ENCODE results near the gene CNST.
"Not testable (repeated sequence)": the region's sequence is repeated elsewhere in the genome, so short reads cannot be mapped to it uniquely, and the experiment has no call there.

The CNST gene

DNA sequence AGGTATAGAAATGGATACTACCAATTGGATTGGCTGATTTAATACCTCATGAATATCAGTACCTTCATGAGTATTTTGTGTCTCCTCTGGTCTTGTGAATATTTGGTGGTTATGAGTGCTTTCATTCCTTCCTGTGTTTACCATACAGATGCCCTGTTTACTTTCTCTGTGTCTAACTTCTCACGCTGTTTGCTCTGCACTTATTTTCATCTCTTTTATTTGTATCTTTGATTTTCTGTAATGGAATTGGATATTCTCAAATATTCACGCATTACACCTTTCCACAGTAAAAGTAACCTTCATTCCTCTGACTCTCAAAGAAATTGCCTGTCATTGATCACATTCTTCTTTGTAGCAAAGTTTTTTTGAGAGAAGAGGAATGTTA, 16.8 kb downstream of the CNST start:
- no peak for DNase-seq (ENCODE audit: low read depth in 2 of 2)

DNA sequence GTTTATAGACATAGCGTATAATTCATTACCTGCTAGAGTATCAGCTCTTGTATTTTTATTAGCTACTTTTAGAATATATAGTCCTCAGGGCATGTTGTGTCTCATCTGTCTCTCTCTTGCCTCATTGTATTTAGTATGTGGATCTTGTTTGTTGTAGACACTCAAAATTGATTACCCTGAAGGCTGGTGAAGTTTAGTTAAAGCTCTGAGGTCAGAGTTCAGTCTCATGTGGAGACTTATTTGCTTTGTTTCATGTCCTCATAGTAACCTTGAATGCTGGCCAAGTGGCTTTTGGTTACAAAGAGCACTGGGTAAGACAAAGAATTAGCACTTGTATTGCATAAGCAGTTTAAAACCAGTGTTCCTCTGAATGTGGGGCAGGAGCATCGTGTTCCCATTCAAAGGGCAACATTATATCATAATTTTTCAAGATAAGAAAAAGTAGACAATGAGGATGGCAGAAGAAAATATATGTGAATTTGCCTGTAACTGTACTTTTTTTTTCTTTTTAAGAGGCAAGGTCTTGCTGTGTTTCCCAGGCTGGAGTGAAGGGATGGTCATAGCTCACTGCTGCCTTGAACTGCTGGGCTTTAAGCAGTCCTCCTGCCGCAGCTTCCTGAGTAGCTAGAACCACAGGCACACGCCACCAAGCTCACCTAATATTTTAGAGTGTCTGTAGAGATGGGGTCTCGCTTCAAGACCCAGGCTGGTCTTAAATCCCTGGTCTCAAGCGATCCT, 17.4 kb downstream of the CNST start:
- DNase-seq (ENCODE audit: low read depth in 2 of 2), result no peak

DNA sequence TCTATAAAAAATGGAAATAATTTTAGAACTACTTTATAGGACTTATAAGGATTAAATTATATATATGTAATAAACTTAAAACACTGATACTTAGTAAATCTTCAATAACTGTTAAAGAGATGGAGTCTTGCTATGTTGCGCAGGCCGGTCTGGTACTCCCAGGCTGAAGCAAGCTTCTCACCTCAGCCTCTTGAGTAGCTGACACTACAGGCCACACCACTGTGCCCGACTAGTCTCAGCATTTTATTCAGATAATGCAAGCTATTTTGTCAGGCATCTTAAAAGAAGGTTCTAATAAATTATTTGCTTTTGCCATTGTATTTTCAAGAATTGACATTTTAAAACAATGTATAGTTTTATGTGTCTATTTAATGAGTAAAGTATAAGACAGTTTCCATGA, 20.8 kb downstream of the CNST start:
- no peak for DNase-seq (ENCODE audit: low read depth in 2 of 2)

DNA sequence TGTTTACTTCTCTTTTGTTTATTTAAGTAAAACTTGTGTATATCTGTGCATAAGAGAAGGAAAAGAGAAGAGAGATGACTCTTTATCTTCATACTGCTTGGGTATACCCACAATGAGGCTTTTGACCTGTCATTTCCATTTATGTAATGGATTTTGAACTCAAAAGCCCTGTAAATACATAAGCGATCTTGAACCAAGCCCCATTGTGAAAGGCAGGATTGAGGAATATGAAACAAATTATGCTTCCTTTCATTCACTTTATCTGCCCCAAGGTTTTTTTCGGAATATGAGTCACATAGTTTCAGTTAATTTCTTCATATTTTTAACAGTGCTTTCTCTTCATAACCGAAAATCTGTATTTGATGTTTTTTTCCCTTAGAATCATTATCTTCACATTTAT, 21.4 kb downstream of the CNST start:
- DNase-seq (ENCODE audit: low read depth in 2 of 2), result no peak

DNA sequence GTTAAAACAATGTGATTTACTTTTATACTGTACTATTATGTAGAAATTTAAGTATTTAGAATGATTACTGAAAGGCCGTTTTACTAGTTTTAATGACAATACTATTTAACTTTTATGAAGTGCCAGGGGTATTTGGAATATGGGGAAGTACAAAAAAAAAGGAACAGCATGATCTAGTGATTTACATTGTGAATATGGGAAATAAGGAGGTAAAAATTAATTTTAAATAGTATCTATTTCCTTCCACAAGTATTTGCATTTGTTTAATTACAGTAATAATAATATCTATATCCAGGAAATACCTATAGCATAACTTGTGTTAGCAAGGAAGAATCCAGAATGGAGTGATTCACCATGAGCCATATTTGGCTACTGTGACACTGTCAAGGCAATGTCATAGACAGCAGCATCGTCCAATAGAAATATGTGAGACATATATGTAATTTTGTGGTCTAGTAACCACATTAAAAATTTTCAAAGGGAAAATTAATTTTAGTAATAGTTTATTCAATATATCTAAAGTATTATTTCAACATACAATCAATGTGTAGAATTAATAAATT, 22.0 kb downstream of the CNST start:
- DNase-seq (ENCODE audit: low read depth in 2 of 2), result no peak

DNA sequence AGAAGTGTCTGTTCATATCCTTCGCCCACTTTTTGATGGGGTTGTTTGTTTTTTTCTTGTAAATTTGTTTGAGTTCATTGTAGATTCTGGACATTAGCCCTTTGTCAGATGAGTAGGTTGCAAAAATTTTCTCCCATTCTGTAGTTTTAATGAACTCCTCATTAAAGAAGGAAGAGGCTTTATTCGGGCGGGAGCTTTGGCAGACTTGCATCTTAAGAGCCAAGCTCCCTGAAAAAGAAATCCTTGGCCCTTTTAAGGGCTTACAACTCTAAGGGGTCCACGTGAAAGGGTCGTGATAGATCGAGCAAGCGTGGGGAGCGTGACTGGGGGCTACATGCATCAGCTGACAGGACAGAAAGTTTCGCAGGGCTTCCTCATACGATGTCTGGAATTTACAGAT, 23.7 kb downstream of the CNST start:
- not testable (repeated sequence) for DNase-seq (ENCODE audit: low read depth in 2 of 2)

DNA sequence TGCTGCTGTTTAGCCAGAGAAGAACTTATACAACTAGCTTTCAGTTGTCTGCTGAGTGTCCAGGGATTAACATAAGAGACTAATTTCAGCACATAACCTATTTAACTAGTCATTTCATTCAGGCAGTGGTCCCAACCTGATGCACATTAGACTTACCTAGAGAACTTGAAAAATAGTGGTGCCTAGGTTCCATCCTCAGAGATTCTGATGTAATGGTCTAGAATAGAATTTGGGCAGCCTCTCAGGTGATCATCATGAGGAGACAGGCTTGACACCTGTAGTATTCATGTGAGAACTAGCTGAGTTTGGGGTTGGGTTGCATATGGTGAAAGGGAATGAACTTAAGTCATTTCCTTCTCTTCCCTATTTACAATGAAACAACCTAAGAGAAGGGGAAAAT, 24.8 kb downstream of the CNST start:
- no peak for DNase-seq (ENCODE audit: low read depth in 2 of 2)

DNA sequence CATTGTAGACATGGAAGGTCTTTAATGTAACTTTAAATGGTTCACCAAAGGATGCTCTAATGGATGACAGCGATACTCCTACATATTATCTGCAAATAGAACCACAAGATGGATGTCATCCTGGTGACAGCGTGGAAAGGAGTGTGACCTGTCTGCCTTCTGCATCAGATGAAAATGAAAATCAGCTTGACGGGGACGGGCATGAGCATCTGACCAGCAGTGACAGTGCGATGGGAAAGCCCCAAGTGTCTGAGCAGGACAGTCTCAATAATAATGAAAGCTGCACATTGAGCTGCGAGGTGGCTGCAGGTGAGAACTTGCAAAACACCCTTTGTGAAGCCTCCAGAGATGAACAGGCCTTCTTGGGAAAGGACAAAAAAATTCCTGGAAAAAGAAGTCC, 25.2 kb downstream of the CNST start:
- no peak for DNase-seq (ENCODE audit: low read depth in 2 of 2)

DNA sequence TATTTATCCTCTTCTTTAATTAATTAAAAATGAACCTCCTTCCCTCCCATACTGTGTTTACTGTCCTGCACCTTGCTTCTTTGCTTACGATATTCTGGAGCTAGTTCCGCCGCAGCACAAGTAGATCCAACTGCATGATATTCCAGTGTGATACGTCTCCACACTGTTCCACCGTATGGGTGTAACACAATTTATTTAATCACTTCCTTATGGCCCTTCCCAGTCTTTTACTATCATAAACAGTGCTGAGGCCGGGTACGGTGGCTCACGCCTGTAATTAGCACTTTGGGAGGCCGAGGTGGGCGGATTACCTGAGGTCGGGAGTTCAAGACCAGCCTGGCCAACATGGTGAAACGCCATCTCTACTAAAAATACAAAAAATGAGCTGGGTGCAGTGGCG, 25.7 kb downstream of the CNST start:
- DNase-seq (ENCODE audit: low read depth in 2 of 2), result no peak

DNA sequence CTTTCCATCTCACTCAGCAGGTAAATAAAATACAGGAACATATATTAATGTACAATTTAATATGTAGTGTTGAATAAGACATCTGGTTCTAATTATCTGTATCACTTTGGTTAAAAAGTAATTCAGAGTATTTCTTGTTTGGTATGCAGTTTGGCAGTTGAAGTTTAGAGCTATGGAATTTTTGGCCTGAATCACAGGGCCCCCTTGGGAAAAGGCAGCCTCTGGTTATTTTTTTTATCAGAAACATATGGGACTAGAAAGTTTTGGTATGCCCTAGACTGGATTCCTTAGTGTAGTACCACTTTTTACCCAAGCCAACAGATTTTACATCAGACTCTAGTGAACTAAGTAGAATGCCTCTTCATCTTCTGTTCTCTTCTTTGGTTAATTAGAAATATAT, 26.4 kb downstream of the CNST start:
- DNase-seq (ENCODE audit: low read depth in 2 of 2), result no peak

DNA sequence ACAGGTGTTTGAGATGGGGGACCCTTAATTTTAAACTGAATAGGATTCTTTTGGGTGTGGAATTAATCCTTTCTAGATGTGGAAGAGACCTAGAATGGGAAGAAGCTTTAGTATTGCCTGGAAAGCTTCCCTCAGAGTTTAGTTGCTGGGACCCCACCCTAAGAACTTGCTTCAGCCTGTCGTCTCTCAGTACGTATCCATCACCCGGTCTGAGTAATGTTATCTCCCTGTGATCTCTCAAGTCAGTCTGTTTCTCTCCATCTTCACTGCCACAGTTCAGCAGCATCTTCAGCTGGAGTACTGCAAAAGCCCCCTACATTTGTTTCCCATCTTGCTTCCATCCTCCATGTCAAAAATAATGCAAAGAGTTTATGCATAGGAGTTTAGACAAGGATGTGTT, 28.9 kb downstream of the CNST start:
- DNase-seq (ENCODE audit: low read depth in 2 of 2), result no peak

DNA sequence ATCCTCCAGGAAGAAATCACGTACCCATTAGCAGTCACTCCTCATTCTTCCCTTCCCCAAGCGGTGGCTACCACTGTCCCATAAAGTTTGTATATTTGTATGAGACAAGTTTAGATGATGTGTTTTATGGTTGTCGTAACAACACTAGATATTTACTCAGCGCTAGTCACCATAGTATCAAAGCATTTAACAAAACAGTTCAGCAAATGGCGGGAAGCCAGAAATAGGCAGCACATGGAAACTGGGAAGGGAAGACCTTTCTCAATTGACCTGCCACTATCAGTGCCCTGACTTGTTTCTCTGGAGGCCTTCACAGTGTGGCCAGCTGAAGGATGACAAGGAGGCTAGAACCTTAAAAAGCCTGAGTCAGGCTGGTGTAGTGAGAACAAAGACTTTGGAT, 31.1 kb downstream of the CNST start:
- no peak for DNase-seq (ENCODE audit: low read depth in 2 of 2)

DNA sequence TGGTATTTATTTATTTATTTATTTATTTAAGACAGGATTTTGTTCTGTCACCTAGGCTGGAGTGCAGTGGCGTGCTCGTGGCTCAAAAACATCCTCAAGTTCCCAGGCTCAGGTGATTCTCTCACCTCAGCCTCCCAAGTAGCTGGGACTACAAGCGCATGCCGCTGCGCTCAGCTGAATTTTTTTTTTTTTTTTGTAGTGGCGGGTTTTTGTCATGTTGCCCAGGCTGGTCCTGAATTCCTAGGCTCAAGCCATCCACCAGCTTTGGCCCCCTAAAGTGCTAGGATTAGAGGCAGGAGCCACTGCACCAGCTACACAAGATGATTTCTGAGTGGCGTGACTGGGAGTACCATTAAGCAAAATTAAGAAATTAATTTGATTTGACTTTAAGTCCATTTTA, 31.7 kb downstream of the CNST start:
- DNase-seq (ENCODE audit: low read depth in 2 of 2), result no peak

DNA sequence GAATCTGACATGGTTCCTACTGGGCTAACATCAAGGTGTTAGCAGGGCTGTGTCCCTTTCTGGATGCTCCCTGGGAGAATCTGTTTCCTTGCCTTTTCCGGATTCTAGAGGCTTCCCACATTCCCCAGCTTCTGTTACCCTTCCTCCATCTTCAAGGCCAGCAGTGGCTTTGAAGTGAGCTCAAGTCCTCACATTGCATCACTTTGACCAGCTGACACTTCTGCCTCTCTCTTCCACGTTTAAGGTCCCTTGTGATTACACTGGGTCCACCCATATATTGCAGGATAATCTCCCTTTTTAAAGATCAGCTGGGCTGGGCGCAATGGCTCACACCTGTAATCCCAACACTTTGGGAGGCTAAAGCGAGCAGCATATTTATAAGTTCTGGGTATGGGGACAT, 33.1 kb downstream of the CNST start:
- DNase-seq (ENCODE audit: low read depth in 2 of 2), result no peak

DNA sequence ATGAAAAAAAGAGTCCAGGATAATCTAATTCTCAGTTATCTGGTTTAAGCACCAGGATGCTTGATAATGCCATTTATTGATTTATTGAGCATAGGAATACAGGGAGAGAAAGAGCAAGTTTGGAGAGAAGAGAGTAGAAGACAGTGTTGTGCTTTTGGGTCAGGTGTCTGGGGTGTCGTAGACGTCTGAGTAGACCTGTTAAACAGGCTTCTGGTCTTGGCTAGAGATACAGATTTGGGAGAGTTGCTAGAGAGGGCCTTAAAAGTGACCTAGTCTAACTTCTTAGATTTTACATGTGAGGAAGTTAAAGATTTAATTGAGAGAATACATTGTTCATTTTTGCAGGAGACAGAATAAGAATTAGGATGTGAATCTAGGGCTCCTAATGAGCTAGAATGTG, 34.3 kb downstream of the CNST start:
- no peak for DNase-seq (ENCODE audit: low read depth in 2 of 2)

DNA sequence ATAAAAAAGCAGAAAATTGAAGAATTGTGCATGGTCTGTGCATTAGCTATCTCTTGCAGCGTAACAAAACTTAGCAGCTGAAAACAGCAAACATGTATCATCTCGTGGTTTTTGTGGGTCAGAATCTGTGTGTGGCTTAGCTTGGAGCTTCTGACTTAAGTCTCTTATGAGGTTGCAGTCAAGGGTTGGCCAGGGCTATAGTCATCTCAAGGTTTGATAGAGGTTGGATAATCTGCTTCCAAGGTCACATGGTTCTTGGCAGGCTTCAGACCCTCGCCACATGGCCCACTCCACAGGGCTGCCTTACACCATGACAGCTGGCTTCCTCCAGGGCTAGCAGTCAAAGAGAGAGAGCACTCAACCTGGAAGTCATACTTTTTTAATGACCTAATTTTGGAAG, 35.9 kb downstream of the CNST start:
- DNase-seq (ENCODE audit: low read depth in 2 of 2), result no peak

DNA sequence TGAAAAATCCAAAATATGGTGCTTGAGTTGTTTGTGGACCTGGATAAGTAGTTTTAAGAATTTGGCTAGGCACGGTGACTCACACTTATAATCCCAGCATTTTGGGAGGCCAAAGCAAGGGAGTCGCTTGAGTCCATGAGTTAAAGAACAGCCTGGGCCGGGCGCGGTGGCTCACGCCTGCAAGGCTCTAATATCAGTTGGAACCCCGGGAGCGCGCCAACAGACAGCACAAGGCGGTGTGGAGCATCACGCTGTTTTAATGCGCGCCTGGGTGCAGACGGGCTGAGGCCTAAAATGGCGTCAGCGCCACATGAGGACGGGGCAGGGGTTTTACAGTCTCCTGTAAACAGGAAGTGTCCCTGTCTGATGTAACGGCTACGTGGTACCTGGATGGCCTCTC, 39.0 kb downstream of the CNST start:
- not testable (repeated sequence) for DNase-seq (ENCODE audit: low read depth in 2 of 2)

DNA sequence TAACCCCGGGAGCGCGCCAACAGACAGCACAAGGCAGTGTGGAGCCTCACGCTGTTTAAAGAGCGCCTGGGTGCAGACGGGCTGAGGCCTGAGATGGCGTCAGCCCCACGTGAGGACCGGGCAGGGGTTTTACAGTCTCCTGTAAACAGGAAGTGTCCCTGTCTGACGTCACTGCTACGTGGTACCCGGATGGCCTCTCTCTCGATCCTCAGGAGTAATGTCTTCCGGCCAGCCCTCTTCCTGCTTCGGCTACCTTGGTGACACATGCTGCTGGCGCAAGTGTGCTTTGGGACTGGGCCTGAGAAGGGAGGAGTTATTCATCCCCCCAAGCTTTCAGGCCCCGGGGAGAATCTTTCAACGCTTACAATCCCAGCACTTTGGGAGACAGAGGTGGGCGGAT, 41.2 kb downstream of the CNST start:
- DNase-seq (ENCODE audit: low read depth in 2 of 2), result no peak

DNA sequence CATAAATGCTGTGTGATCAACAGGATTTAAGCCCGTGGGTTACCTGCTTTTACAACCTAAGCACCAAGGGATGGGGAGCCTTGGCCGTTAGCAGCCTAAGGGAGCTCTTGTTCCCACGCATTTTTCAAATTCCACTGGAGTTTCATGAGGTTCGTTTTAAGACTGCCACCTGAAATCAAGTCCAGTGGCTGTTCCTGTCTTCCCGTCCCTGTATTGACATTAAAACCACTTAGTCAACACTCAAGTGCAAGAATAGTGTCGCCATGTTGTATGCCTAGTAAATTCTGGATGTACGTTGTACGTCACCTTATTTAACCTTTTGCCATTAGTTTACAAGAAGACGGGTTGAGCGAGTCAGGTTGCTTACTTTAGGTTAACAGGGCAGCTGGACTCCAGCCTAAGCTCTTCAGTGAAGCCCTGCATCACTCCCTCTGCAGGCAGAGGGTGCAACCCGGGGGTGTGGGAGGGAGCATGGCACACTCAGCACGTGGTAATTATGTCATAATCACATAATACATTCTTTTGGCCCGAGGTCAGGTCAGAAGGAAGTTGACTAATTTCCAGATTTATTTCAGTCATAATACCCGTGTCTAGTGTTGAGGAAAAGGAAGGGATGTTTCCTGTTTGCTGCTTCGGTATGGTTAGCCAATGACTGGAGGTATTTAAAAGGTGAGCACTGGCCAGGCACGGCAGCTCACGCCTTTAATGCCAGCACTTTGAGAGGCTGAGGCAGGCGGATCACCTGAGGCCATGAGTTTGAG, 42.5 kb downstream of the CNST start:
- no peak for DNase-seq (ENCODE audit: low read depth in 2 of 2)

DNA sequence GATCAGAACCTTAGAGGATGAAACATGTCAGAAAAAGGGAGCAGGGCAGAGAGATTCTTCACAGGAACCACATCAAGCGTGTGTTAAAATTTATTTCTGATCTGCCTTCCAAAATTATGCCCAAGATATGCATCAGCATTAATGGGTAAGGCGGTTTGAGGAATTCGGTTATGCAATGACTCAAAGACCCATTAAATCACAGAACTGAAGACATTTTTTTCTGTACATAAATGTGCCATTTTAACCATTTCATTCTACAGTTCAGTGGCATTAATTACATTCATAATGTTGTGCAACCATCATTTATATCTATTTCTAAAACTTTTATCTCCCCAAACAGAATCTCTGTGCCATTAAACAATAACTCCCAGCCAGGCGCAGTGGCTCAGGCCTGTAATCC, 43.4 kb downstream of the CNST start:
- DNase-seq (ENCODE audit: low read depth in 2 of 2), result no peak

DNA sequence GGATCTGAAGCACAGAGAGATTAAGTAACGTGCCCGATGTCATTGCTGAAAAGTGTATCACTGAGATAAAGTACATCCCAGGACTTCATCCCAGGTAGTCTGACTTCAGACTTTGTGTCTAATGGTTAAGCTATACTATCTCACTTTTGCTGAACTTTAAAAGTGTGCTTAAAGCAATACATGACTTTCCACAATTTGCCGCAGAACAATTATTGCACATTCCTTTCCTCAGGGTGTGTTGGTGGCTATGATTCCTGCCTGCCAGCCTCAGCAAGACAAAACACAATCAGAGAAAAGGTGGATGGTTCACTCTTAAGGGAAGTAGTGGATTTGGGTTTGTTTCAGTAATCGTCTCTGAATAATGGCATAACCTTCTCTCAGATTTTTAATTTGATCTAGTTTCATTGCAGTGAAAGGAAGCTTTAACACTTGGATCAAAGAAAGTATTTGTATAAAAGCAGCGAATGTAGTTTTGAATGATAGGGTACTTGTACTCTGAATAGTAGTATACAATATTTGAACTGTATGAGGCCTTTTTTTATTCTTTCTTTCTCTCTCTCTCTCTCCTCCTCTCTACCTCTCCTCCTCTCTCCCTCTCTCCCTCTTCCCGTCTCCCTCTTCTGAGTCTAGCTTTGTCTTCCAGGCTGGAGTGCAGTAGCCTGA, 47.0 kb downstream of the CNST start:
- no peak for DNase-seq (ENCODE audit: low read depth in 2 of 2)

DNA sequence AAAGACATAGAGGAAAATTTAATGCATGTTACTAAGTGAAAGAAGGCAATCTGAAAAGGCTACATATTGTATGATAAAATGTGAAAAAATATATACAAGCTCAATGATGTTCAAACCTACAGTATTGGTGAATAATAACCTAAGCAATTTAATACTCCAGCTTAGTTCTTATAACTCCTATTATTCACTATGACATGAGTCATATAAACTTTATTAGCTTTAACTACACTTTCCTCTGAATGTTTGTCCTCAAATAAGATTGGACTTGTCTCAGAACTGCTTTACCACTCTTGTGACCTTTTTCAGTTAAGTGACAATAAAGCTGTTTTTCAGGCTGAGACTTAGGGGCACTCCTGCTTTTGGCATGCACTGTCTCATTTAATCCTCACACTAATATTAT, 50.9 kb downstream of the CNST start:
- DNase-seq (ENCODE audit: low read depth in 2 of 2), result no peak

DNA sequence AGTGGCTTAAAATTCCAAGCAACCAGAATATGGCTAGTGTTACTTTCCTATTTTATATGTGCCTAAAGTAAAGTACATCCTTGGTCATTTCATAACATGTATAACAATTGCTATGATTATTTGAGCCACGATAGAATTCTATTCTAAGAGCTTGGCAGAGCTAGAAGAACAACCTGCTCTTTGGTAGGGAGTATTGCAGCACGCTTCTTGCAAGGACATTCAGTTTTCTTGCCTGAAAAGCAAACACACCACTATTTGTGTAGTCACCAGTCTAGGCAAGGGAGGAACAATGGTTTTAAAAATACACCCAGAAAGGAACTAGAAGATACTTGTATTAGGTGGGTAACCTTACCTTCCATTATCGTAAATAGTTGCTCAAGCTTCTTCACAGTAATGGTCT, 51.5 kb downstream of the CNST start:
- no peak for DNase-seq (ENCODE audit: low read depth in 2 of 2)
